Measurements from ENCODE around the gene POU2F3. TPM values are rescaled to one million over a fixed set of nuclear protein-coding genes. Genes with fewer than 3 reads are reported as not detected.

Gene POU2F3
- total RNA-seq, 1 experiment from 2014 or later = not detected

Other genes with a start within 250 kb of the POU2F3 start
- gene TRIM29, start 102.0 kb upstream of the POU2F3 start, total RNA-seq (2021; ENCODE audit: unreplicated experiment) = 0.64 TPM
- gene OAF, start 29.1 kb upstream of the POU2F3 start, total RNA-seq (2021; ENCODE audit: unreplicated experiment) = 13.7 TPM
- 22.8 TPM for gene TLCD5, start 85.2 kb downstream of the POU2F3 start, total RNA-seq (2021; ENCODE audit: unreplicated experiment)
- 182 TPM for gene ARHGEF12, start 96.3 kb downstream of the POU2F3 start, total RNA-seq (2021; ENCODE audit: unreplicated experiment)